IMR-90 (cell line): ENCODE data around the gene CDH22. TPM values are rescaled to one million over a fixed set of nuclear protein-coding genes. Genes with fewer than 3 reads are reported as not detected.

ENCODE experiments used
- ATAC-seq: fragments of 200-7000 bp; cut with Tn5 transposase; 2 replicates; pipeline ENCODE4 v1.9.1; 2020; ENCODE audit warnings: low read depth, mild to moderate bottlenecking, moderate library complexity
- BruUV-seq: library from RNA; stranded (reverse); fragments of 400-500 nt; replicated peaks from 2 replicates; lab custom pipeline; 2021; lab: Mats Ljungman, UMichigan
- CTCF ChIA-PET: fragments of 300-600 bp; formaldehyde crosslinking; extraction: SDS; loops from one replicate; lab custom pipeline; 2021; ENCODE audit warnings: antibody characterized with exemption; lab: Yijun Ruan, JAX
- POLR2A ChIA-PET: fragments of 300-600 bp; sonication (Branson Sonifier 250); formaldehyde crosslinking; loops from one replicate; lab custom pipeline; 2022; ENCODE audit warnings: antibody characterized with exemption; ENCODE audit not compliant: unreplicated experiment; lab: Charles Lee
- DNase-seq: peaks from one replicate; pipeline ENCODE4 v3.0.0; 2013
- H2AFZ ChIP-seq: replicated peaks from 2 replicates; pipeline ENCODE3; 2013; ENCODE audit warnings: low read length, mild to moderate bottlenecking; ENCODE audit not compliant: poor library complexity
- H2AK5ac ChIP-seq: 2 replicates; pipeline ENCODE4 v1.6.1; 2013; ENCODE audit warnings: low read depth, low read length, inconsistent platforms
- H2AK9ac ChIP-seq: replicated peaks from 2 replicates; pipeline ENCODE3; 2013; ENCODE audit warnings: mild to moderate bottlenecking, low read depth, low read length, moderate library complexity; ENCODE audit not compliant: poor library complexity
- H2BK120ac ChIP-seq: 2 replicates; pipeline ENCODE4 v1.6.1; 2013; ENCODE audit warnings: low read depth, low read length, inconsistent platforms
- H2BK15ac ChIP-seq: 3 replicates; pipeline ENCODE4 v1.6.1; 2013; ENCODE audit warnings: low read depth, low read length, inconsistent platforms
- H2BK20ac ChIP-seq: 2 replicates; pipeline ENCODE4 v1.6.1; 2013; ENCODE audit warnings: low read depth, mild to moderate bottlenecking, inconsistent platforms, low read length, moderate library complexity
- H2BK5ac ChIP-seq: 2 replicates; pipeline ENCODE4 v1.6.1; 2013; ENCODE audit warnings: mild to moderate bottlenecking, low read depth, low read length, inconsistent platforms; ENCODE audit not compliant: poor library complexity, severe bottlenecking
- H3K14ac ChIP-seq: replicated peaks from 2 replicates; pipeline ENCODE4 v1.6.1; 2013; ENCODE audit warnings: low read depth, low read length, inconsistent platforms
- H3K18ac ChIP-seq: 2 replicates; pipeline ENCODE4 v1.6.1; 2013; ENCODE audit warnings: low read depth, low read length, control low read depth
- H3K23ac ChIP-seq: 2 replicates; pipeline ENCODE4 v1.6.1; 2013; ENCODE audit warnings: low read depth, low read length, inconsistent platforms
- H3K27ac ChIP-seq: 2 replicates; pipeline ENCODE4 v1.5.1; 2013; ENCODE audit warnings: mild to moderate bottlenecking, control low read depth, low read length; ENCODE audit not compliant: insufficient read depth
- H3K27me3 ChIP-seq: 2 replicates; pipeline ENCODE4 v1.6.1; 2013; ENCODE audit warnings: low read length; ENCODE audit not compliant: control insufficient read depth, insufficient read depth
- H3K36me3 ChIP-seq: 2 replicates; pipeline ENCODE4 v1.6.1; 2013; ENCODE audit warnings: low read length, mixed read lengths; ENCODE audit not compliant: control insufficient read depth, insufficient read depth
- H3K4ac ChIP-seq: 2 replicates; pipeline ENCODE4 v1.6.1; 2013; ENCODE audit warnings: low read depth, low read length, inconsistent platforms
- H3K4me1 ChIP-seq: 2 replicates; pipeline ENCODE4 v1.6.1; 2013; ENCODE audit warnings: low read length, mixed read lengths; ENCODE audit not compliant: control insufficient read depth, insufficient read depth
- H3K4me2 ChIP-seq: 2 replicates; pipeline ENCODE4 v1.6.1; 2013; ENCODE audit warnings: low read depth, mild to moderate bottlenecking, control low read depth, low read length, moderate library complexity
- H3K4me3 ChIP-seq: 2 replicates; pipeline ENCODE4 v1.5.1; 2013; ENCODE audit warnings: low read depth, mild to moderate bottlenecking, control low read depth, low read length, moderate library complexity; ENCODE audit not compliant: insufficient read depth
- H3K56ac ChIP-seq: 2 replicates; pipeline ENCODE4 v1.6.1; 2013; ENCODE audit warnings: low read length, inconsistent platforms; ENCODE audit not compliant: insufficient read depth; ENCODE audit errors: extremely low read depth
- H3K79me1 ChIP-seq, 2 experiments: 2 replicates each; pipeline ENCODE4 v1.6.1; 2013; ENCODE audit warnings: low read length in 2 of 2, inconsistent platforms in 1 of 2, low read depth in 1 of 2
- H3K9ac ChIP-seq: 2 replicates; pipeline ENCODE4 v1.6.1; 2013; ENCODE audit warnings: low read depth, low read length, control low read depth
- H3K9me1 ChIP-seq: 2 replicates; pipeline ENCODE4 v1.6.1; 2013; ENCODE audit warnings: low read length, inconsistent platforms; ENCODE audit not compliant: insufficient read depth
- H3K9me3 ChIP-seq: 2 replicates; pipeline ENCODE4 v1.6.1; 2013; ENCODE audit warnings: low read length; ENCODE audit not compliant: control insufficient read depth, insufficient read depth
- H4K20me1 ChIP-seq: 2 replicates; pipeline ENCODE4 v1.6.1; 2013; ENCODE audit warnings: low read length, inconsistent platforms; ENCODE audit not compliant: insufficient read depth
- H4K5ac ChIP-seq: 2 replicates; pipeline ENCODE4 v1.6.1; 2013; ENCODE audit warnings: mild to moderate bottlenecking, low read depth, low read length, control low read depth
- H4K8ac ChIP-seq, 2 experiments: 2 replicates each; pipeline ENCODE4 v1.6.1; 2013; ENCODE audit warnings: low read depth in 2 of 2, low read length in 2 of 2, control low read depth in 1 of 2, inconsistent platforms in 1 of 2
- H4K91ac ChIP-seq: 2 replicates; pipeline ENCODE4 v1.6.1; 2013; ENCODE audit warnings: low read depth, low read length, inconsistent platforms; ENCODE audit not compliant: insufficient read depth
- BHLHE40 ChIP-seq: fragments of 150-350 bp; IDR thresholded peaks from 2 replicates; pipeline ENCODE4 v1.6.1; 2016; ENCODE audit warnings: mild to moderate bottlenecking, low read depth, low read length
- CHD1 ChIP-seq: IDR thresholded peaks from 2 replicates; pipeline ENCODE4 v1.6.1; 2012; ENCODE audit warnings: low read depth, low read length, improper control_type of control experiment
- CTCF ChIP-seq: conservative IDR thresholded peaks from 2 replicates; pipeline ENCODE4 v1.5.1; 2012; ENCODE audit warnings: mild to moderate bottlenecking, low read depth, low read length, improper control_type of control experiment
- FOS ChIP-seq: fragments of 150-350 bp; IDR thresholded peaks from 2 replicates; pipeline ENCODE4 v1.6.1; 2016; ENCODE audit warnings: low read depth, low read length
- MAFK ChIP-seq: IDR thresholded peaks from 2 replicates; pipeline ENCODE4 v1.6.1; 2012; ENCODE audit warnings: low read depth, low read length, improper control_type of control experiment
- MAZ ChIP-seq: IDR thresholded peaks from 2 replicates; pipeline ENCODE4 v1.6.1; 2012; ENCODE audit warnings: low read depth, mild to moderate bottlenecking, low read length, improper control_type of control experiment, moderate library complexity, borderline replicate concordance
- MXI1 ChIP-seq: IDR thresholded peaks from 2 replicates; pipeline ENCODE4 v1.6.1; 2012; ENCODE audit warnings: low read depth, mild to moderate bottlenecking, low read length, moderate library complexity, borderline replicate concordance
- NFE2L2 ChIP-seq: fragments of 150-350 bp; IDR thresholded peaks from 2 replicates; pipeline ENCODE4 v1.6.1; 2016; ENCODE audit warnings: low read depth, mild to moderate bottlenecking, low read length
- POLR2A ChIP-seq: IDR thresholded peaks from 2 replicates; pipeline ENCODE4 v1.6.1; 2012; ENCODE audit warnings: mild to moderate bottlenecking, low read depth, low read length
- RAD21 ChIP-seq: IDR thresholded peaks from 2 replicates; pipeline ENCODE4 v1.6.1; 2012; ENCODE audit warnings: low read length, improper control_type of control experiment
- RCOR1 ChIP-seq: IDR thresholded peaks from 2 replicates; pipeline ENCODE4 v1.6.1; 2012; ENCODE audit warnings: mild to moderate bottlenecking, low read length, improper control_type of control experiment; ENCODE audit not compliant: insufficient replicate concordance
- SMC3 ChIP-seq: fragments of 150-350 bp; IDR thresholded peaks from 2 replicates; pipeline ENCODE4 v1.6.1; 2016; ENCODE audit warnings: low read depth, mild to moderate bottlenecking, antibody characterized with exemption, low read length, moderate library complexity
- WGBS, 2 experiments: methylation state at CpG; one replicate each; pipeline versions ENCODE4 v1.1.5 to v1.1.7; 2013; ENCODE audit warnings: missing lambda C conversion rate in 2 of 2; ENCODE audit not compliant: insufficient read length in 1 of 2; ENCODE audit errors: extremely low coverage in 2 of 2; 5-methylcytosine and 5-hydroxymethylcytosine counted together
- dilution Hi-C: fragments of 300-500 bp; cut with HindIII; formaldehyde crosslinking; loops from one replicate; pipeline ENCODE4 v1.14.3; 2018; ENCODE audit warnings: low sequenced_read_pairs; ENCODE audit not compliant: unreplicated experiment
- in situ Hi-C: fragments of 300-500 bp; cut with MboI; formaldehyde crosslinking; loops from 3 replicates; pipeline ENCODE4 v1.14.3; 2019; ENCODE audit warnings: low sequenced_read_pairs, inconsistent platforms, mixed read lengths
- intact Hi-C: fragments of 100-400 bp; cut with micrococcal nuclease; formaldehyde crosslinking; loops from 2 replicates; pipeline ENCODE4 v1.10.0; 2022
- polyA plus RNA-seq, 3 experiments: library from polyadenylated mRNA; depleted of rRNA; stranded (reverse); fragments of >200 nt; gene quantifications; 2 replicates each; pipeline ENCODE4 v1.2.3, GENCODE V29; 2012; ENCODE audit warnings: low replicate concordance in 1 of 3
- total RNA-seq: library from RNA; depleted of rRNA; stranded (reverse); fragments of >200 nt; gene quantifications from 2 replicates; pipeline ENCODE4 v1.2.3, GENCODE V29; 2012
- TF ChIP-seq, protein P1 (sequence below): fragments of 150-350 bp; IDR thresholded peaks from 2 replicates; pipeline ENCODE4 v1.6.1; 2017; ENCODE audit warnings: mild to moderate bottlenecking, antibody characterized with exemption, low read length, low read depth
- TF ChIP-seq, protein P2 (sequence below): fragments of 150-350 bp; IDR thresholded peaks from 2 replicates; pipeline ENCODE4 v1.6.1; 2016; ENCODE audit warnings: low read depth, mild to moderate bottlenecking, low read length, moderate library complexity, borderline replicate concordance

The CDH22 gene
- total and polyA plus RNA-seq, 2 of the 4 experiments (the other 2 are of a cell fraction) = not detected

DNA sequence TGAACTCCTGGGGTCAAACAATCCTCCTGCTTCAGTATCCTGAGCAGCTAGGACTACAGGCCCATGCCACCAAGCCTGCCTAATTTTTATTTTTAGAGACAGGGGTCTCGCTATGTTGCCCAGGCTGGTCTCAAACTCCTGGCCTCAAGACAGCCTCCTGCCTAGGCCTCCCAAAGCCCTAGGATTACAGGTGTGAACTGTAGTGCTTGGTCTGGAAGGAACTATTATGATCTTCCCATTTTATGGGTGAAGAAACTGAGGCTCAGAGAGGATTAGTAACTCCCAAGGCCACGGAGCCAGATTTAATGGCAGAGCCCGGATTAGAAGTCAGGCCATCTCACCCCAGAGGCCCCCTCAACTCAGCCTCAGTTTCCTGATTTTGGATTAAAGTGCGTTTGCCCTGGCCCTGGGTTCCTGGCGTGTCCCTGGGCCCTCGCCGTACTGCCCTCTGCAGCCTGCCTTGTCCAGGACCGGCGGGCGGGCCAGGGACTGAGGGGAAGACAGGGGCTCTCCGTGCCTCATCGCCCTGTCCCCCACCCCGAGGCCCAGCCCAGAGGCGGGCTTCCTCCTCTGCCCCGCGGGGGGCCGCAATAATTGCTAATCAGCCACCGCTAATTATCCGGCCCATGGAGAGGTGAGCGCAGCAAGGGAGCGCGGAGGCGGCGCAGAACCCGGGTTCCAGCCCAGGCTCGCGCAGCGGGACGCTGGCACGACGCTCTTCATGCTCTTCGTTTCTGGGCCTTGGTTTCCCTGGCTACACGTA is 155.3 kb downstream of the CDH22 start:
- Histone ChIP-seq H3K18ac (no peak overlapping the region), H3K23ac (no peak overlapping the region), H3K9me3 (no peaks in the 10 kb centered on the region), H2AK9ac (no peak overlapping the region), H3K9me1 (no peaks in the 10 kb centered on the region), H2BK20ac (no peak overlapping the region), H4K20me1 (no peaks in the 10 kb centered on the region), H3K4me2 (no peak overlapping the region), H4K8ac (no peak overlapping the region), H2BK5ac (no peak overlapping the region), H3K27ac (no peak overlapping the region), H2BK120ac (no peak overlapping the region), H4K91ac (no peak overlapping the region), H2BK15ac (no peak overlapping the region), H3K14ac (no peak overlapping the region), H3K4ac (no peak overlapping the region), H3K27me3 (peaks cover 21% of the 10 kb centered on the region), H2AK5ac (no peak overlapping the region), H3K56ac (no peak overlapping the region), H3K36me3 (no peaks in the 10 kb centered on the region), H4K5ac (no peak overlapping the region), H3K4me3 (no peak overlapping the region), H3K79me1 (no peaks in the 10 kb centered on the region), H3K4me1 (no peaks in the 10 kb centered on the region), H2AFZ (no peak overlapping the region), H3K9ac (no peak overlapping the region)
- WGBS, 2 experiments = 62% methylated on average over 7 of the region's 33 CpGs; no CpG with 5 or more reads in 1 of the 2 experiments
- in situ Hi-C loops = no loop called here
- intact Hi-C loops = no loop called here
- TF ChIP-seq, protein P1, sequence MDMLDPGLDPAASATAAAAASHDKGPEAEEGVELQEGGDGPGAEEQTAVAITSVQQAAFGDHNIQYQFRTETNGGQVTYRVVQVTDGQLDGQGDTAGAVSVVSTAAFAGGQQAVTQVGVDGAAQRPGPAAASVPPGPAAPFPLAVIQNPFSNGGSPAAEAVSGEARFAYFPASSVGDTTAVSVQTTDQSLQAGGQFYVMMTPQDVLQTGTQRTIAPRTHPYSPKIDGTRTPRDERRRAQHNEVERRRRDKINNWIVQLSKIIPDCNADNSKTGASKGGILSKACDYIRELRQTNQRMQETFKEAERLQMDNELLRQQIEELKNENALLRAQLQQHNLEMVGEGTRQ = no peak
- TF ChIP-seq, protein P2, sequence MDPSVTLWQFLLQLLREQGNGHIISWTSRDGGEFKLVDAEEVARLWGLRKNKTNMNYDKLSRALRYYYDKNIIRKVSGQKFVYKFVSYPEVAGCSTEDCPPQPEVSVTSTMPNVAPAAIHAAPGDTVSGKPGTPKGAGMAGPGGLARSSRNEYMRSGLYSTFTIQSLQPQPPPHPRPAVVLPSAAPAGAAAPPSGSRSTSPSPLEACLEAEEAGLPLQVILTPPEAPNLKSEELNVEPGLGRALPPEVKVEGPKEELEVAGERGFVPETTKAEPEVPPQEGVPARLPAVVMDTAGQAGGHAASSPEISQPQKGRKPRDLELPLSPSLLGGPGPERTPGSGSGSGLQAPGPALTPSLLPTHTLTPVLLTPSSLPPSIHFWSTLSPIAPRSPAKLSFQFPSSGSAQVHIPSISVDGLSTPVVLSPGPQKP = no peak
- TF ChIP-seq MXI1 (no peak), FOS (no peak), RAD21 (no peak), BHLHE40 (no peak), NFE2L2 (no peak), POLR2A (no peak), MAFK (no peak), SMC3 (no peak), MAZ (no peak), RCOR1 (no peak), CTCF (no peak), CHD1 (no peak)
- POLR2A ChIA-PET = no interaction called here
- BruUV-seq = no TSS peak
- DNase-seq = no peak
- CTCF ChIA-PET = no interaction called here
- no peak for ATAC-seq
- dilution Hi-C loops = no loop called here
